PC-9 (cell line): ENCODE results near the gene TAS2R40.

Experiments
- EZH2 ChIP-seq: fragments of 200-600 bp; sonication (generic); IDR thresholded peaks from 2 replicates; pipeline ENCODE4 v1.8.0; 2017; ENCODE audit warnings: antibody characterized with exemption, low read depth
- TF ChIP-seq, protein P1 (sequence below): fragments of 200-600 bp; sonication (generic); conservative IDR thresholded peaks from 2 replicates; pipeline ENCODE4 v1.6.1; 2017; ENCODE audit warnings: mixed run types, antibody characterized with exemption, mild to moderate bottlenecking, moderate library complexity

GRCh38 chr7:143242306-143242705 is 20.5 kb downstream of the TAS2R40 start:
- TF ChIP-seq, protein P1, sequence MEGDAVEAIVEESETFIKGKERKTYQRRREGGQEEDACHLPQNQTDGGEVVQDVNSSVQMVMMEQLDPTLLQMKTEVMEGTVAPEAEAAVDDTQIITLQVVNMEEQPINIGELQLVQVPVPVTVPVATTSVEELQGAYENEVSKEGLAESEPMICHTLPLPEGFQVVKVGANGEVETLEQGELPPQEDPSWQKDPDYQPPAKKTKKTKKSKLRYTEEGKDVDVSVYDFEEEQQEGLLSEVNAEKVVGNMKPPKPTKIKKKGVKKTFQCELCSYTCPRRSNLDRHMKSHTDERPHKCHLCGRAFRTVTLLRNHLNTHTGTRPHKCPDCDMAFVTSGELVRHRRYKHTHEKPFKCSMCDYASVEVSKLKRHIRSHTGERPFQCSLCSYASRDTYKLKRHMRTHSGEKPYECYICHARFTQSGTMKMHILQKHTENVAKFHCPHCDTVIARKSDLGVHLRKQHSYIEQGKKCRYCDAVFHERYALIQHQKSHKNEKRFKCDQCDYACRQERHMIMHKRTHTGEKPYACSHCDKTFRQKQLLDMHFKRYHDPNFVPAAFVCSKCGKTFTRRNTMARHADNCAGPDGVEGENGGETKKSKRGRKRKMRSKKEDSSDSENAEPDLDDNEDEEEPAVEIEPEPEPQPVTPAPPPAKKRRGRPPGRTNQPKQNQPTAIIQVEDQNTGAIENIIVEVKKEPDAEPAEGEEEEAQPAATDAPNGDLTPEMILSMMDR: no peak
- no peak for TF ChIP-seq EZH2
